ENCODE data around the gene BCAP29. TPM values are rescaled to one million over a fixed set of nuclear protein-coding genes. Genes with fewer than 3 reads are reported as not detected.

The BCAP29 gene
- total and polyA plus RNA-seq, 2 donors (not counting 3 experiments of a cell fraction or from before 2014, with no cell fraction given): 122 to 162 TPM

GRCh38 chr7:107630342-107630741 lies 50.3 kb downstream of the BCAP29 start:
- no peaks in the 10 kb centered on the region for H3K9me3 ChIP-seq (replicated peaks; ENCODE audit: control insufficient read depth, insufficient read depth, low read length)
- no peaks in the 10 kb centered on the region for H3K4me1 ChIP-seq (ENCODE audit: control insufficient read depth, extremely low read depth, insufficient read depth, low read length)
- TF ChIP-seq POLR2AphosphoS5 (IDR thresholded peaks at IDR 0.05; ENCODE audit: insufficient read depth, low read depth, low read length) (no peak), GATA2 (IDR thresholded peaks at IDR 0.05; ENCODE audit: insufficient read depth, insufficient read length, low read depth, low read length) (no peak), POLR2A (IDR thresholded peaks at IDR 0.05; ENCODE audit: low read depth, low read length) (no peak), FOS (IDR thresholded peaks at IDR 0.05; ENCODE audit: borderline replicate concordance, insufficient read depth, low read length) (no peak), MAX (IDR thresholded peaks at IDR 0.05; ENCODE audit: insufficient read depth, insufficient read length) (no peak), EZH2 (IDR thresholded peaks at IDR 0.05; ENCODE audit: borderline replicate concordance, low read depth, low read length, severe bottlenecking) (no peak), CTCF (IDR thresholded peaks at IDR 0.05; ENCODE audit: extremely low read depth in 1 of 2, insufficient read depth in 1 of 2, low read depth in 1 of 2, low read length in 2 of 2) (no peak)
- peaks cover 0 to 4% of the 10 kb centered on the region in 2 experiments for H3K36me3 ChIP-seq (ENCODE audit: control insufficient read depth in 2 of 2, extremely low read depth in 1 of 2, insufficient read depth in 2 of 2, low read length in 2 of 2)
- no peak overlapping the region for H3K4me2 ChIP-seq (ENCODE audit: insufficient read depth, low read length)
- POLR2A ChIA-PET: no interaction called here
- H3K4me3 ChIP-seq (replicated peaks in 1 of 3; ENCODE audit: insufficient read depth in 1 of 3, low read depth in 1 of 3, low read length in 3 of 3): no peak overlapping the region
- H3K79me2 ChIP-seq (ENCODE audit: control insufficient read depth, insufficient read depth, low read length): no peaks in the 10 kb centered on the region
- no peak overlapping the region for H3K27ac ChIP-seq (ENCODE audit: insufficient read depth, low read depth, low read length)
- DNase-seq (ENCODE audit: low read depth, low spot score) (no peak), FAIRE-seq (no peak)
- no TSS peak for BruUV-seq (replicated peaks)
- H3K9me1 ChIP-seq (replicated peaks; ENCODE audit: control insufficient read depth, extremely low read depth, insufficient read depth, low read length): no peaks in the 10 kb centered on the region
- H4K20me1 ChIP-seq (replicated peaks; ENCODE audit: control insufficient read depth, extremely low read depth, insufficient read depth, low read length): no peaks in the 10 kb centered on the region
- no peaks in the 10 kb centered on the region for H3K27me3 ChIP-seq (ENCODE audit: control insufficient read depth in 2 of 2, insufficient read depth in 2 of 2, low read length in 2 of 2)
- CTCF ChIA-PET: no interaction called here
- no peak overlapping the region for H3K9ac ChIP-seq (replicated peaks; ENCODE audit: extremely low read depth, insufficient read depth, low read length)
- no peak overlapping the region for H2AFZ ChIP-seq (ENCODE audit: low read depth, low read length)
- dilution Hi-C loops (cut with MboI; ENCODE audit: extremely low pct_ligation_motif_present, low sequenced_read_pairs): no loop called here
- intact Hi-C loops (cut with micrococcal nuclease): no loop called here

All from endothelial cell of umbilical vein (primary cell).